ENCODE data around the gene TRAK2. TPM values are rescaled to one million over a fixed set of nuclear protein-coding genes. Genes with fewer than 3 reads are reported as not detected.

Gene TRAK2
- total RNA-seq, 1 experiment from 2014 or later: 33.2 TPM

DNA sequence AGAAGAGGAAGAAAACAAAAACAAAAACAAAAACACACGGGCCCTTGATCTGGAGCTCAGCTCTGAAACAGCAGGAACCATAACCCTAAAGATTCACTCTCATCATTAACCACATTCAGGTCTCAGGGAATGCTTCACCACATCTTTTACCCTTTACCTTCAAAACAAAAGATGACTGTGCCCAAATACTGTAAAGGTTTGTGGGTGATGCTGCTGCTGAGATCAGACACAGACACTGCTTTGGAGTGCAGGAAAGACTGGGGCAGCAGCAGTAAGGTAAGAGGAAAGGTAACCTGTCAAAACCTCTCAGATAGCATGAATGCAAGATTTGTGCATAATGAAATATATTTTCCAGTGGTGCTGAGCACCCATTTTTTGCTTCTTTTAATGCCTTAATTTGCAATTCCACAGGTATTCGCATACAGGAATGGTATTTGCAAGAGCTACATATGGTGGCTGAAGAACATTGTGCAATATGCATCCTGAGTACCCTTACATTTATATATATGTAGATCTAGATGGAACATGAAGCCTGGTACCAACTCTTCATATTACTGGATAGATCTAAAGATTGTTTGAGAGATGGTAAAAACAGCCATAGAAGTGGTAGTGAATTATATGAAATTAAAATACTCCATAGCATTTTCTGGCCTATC, 90.1 kb downstream of the TRAK2 start:
- Histone ChIP-seq H4K20me1 (ENCODE audit: insufficient read depth) (no peaks in the 10 kb centered on the region), H3F3A (ENCODE audit: insufficient read depth, low read depth) (no peaks in the 10 kb centered on the region), H3K4me2 (no peak overlapping the region), H3K36me3 (ENCODE audit: low read depth) (no peaks in the 10 kb centered on the region), H3K27me3 (ENCODE audit: insufficient read depth, low read depth) (no peaks in the 10 kb centered on the region), H3K9me3 (ENCODE audit: insufficient read depth, low read depth) (peaks cover 8% of the 10 kb centered on the region; the same call in 1 of the 2 replicates), H3K27ac (no peak overlapping the region), H3K79me2 (ENCODE audit: low read depth) (no peaks in the 10 kb centered on the region), H3K9me2 (ENCODE audit: insufficient read depth) (no peaks in the 10 kb centered on the region), H2AFZ (no peak overlapping the region), H3K4me1 (replicated peaks; ENCODE audit: insufficient read depth) (peaks cover 7% of the 10 kb centered on the region; the same call in 1 of the 2 replicates), H3K4me3 (no peak overlapping the region)
- no TSS peak for BruUV-seq (replicated peaks)
- TF ChIP-seq EZH2 (IDR thresholded peaks at IDR 0.05; ENCODE audit: low read depth): no peak
- TF ChIP-seq, protein P1, sequence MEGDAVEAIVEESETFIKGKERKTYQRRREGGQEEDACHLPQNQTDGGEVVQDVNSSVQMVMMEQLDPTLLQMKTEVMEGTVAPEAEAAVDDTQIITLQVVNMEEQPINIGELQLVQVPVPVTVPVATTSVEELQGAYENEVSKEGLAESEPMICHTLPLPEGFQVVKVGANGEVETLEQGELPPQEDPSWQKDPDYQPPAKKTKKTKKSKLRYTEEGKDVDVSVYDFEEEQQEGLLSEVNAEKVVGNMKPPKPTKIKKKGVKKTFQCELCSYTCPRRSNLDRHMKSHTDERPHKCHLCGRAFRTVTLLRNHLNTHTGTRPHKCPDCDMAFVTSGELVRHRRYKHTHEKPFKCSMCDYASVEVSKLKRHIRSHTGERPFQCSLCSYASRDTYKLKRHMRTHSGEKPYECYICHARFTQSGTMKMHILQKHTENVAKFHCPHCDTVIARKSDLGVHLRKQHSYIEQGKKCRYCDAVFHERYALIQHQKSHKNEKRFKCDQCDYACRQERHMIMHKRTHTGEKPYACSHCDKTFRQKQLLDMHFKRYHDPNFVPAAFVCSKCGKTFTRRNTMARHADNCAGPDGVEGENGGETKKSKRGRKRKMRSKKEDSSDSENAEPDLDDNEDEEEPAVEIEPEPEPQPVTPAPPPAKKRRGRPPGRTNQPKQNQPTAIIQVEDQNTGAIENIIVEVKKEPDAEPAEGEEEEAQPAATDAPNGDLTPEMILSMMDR (conservative IDR thresholded peaks at IDR 0.05): no peak
- ChIA-PET POLR2A (ENCODE audit: unreplicated experiment) (interaction anchor here (0.7 to 1.1 kb wide), 2 partner anchors 18 to 156 kb away, joined by 3 read pairs; no protein-coding TSS in a partner anchor), CTCF (no interaction called here)
- intact Hi-C loops (cut with micrococcal nuclease; ENCODE audit: unreplicated experiment): loop anchor here (5.0 kb wide), 1 partner anchor 179 kb away; the partner anchor contains the start of gene CASP10
- DNase-seq: no peak

DNA sequence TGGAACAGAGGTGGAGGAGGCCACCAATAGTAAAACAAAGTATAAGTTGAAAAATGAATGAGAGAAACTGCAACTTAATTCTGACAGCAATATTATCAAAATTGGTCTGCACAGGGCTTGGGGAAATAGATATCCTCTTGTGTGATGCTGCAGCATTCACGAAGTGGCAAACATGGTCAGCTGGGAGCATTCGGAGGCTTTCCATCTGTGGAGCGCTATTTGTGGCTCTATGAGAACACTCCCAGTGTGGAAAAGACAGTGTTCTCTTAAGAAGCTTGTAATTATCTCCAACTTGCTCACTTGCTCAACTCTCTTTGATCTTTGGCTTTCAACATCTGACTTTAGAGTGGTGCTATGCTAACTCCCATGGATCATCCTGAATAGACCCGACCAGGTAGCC, 91.0 kb downstream of the TRAK2 start:
- Histone ChIP-seq H3K27me3 (ENCODE audit: insufficient read depth, low read depth) (no peaks in the 10 kb centered on the region), H3F3A (ENCODE audit: insufficient read depth, low read depth) (no peaks in the 10 kb centered on the region), H3K4me1 (replicated peaks; ENCODE audit: insufficient read depth) (peaks cover 7% of the 10 kb centered on the region; the same call in 1 of the 2 replicates), H3K4me3 (no peak overlapping the region), H2AFZ (no peak overlapping the region), H3K36me3 (ENCODE audit: low read depth) (no peaks in the 10 kb centered on the region), H3K4me2 (no peak overlapping the region), H3K9me3 (ENCODE audit: insufficient read depth, low read depth) (peaks cover 8% of the 10 kb centered on the region; the same call in 1 of the 2 replicates), H3K9me2 (ENCODE audit: insufficient read depth) (no peaks in the 10 kb centered on the region), H4K20me1 (ENCODE audit: insufficient read depth) (no peaks in the 10 kb centered on the region), H3K79me2 (ENCODE audit: low read depth) (no peaks in the 10 kb centered on the region), H3K27ac (no peak overlapping the region)
- POLR2A ChIA-PET (ENCODE audit: unreplicated experiment): no interaction called here
- no peak for DNase-seq
- no peak for TF ChIP-seq EZH2 (IDR thresholded peaks at IDR 0.05; ENCODE audit: low read depth)
- TF ChIP-seq, protein P1 (conservative IDR thresholded peaks at IDR 0.05): no peak
- no TSS peak for BruUV-seq (replicated peaks)
- CTCF ChIA-PET: no interaction called here
- intact Hi-C loops (cut with micrococcal nuclease; ENCODE audit: unreplicated experiment): loop anchor here (5.0 kb wide), 1 partner anchor 178 kb away; the partner anchor contains the start of gene CASP10

- Histone ChIP-seq H2AFZ (no peak overlapping the region), H3K4me1 (replicated peaks; ENCODE audit: insufficient read depth) (peaks cover 7% of the 10 kb centered on the region; the same call in 1 of the 2 replicates), H3K4me2 (no peak overlapping the region), H3F3A (ENCODE audit: insufficient read depth, low read depth) (no peaks in the 10 kb centered on the region), H3K9me3 (ENCODE audit: insufficient read depth, low read depth) (peaks cover 8% of the 10 kb centered on the region; the same call in 1 of the 2 replicates), H3K36me3 (ENCODE audit: low read depth) (no peaks in the 10 kb centered on the region), H4K20me1 (ENCODE audit: insufficient read depth) (no peaks in the 10 kb centered on the region), H3K9me2 (ENCODE audit: insufficient read depth) (no peaks in the 10 kb centered on the region), H3K27me3 (ENCODE audit: insufficient read depth, low read depth) (no peaks in the 10 kb centered on the region), H3K79me2 (ENCODE audit: low read depth) (no peaks in the 10 kb centered on the region), H3K4me3 (no peak overlapping the region), H3K27ac (no peak overlapping the region)
- intact Hi-C loops (cut with micrococcal nuclease; ENCODE audit: unreplicated experiment): no loop called here
- no TSS peak for BruUV-seq (replicated peaks)
- TF ChIP-seq EZH2 (IDR thresholded peaks at IDR 0.05; ENCODE audit: low read depth): no peak
- TF ChIP-seq, protein P1 (conservative IDR thresholded peaks at IDR 0.05): no peak
- ChIA-PET CTCF (interaction anchor here (0.6 kb wide), 1 partner anchor 284 kb away, joined by 4 read pairs; no protein-coding TSS in a partner anchor), POLR2A (ENCODE audit: unreplicated experiment) (no interaction called here)
- peak; percentile 29 to 81 for DNase-seq
Measured at GRCh38 chr2:201358684-201359083, 92.6 kb downstream of the TRAK2 start.

All from PC-9 (cell line).